Naive thymus-derived CD8-positive, alpha-beta T cell (primary cell): Measurements from ENCODE around the gene MUC5B. TPM values are rescaled to one million over a fixed set of nuclear protein-coding genes. Genes with fewer than 3 reads are reported as not detected.

ENCODE experiments used
- ATAC-seq, 2 donors: fragments of 150-1000 bp; cut with Tn5 transposase in 1 of 2; sonication (Bioruptor Pico), chemical (Tn5 transposase) in 1 of 2; 1 replicate in 1 of 2; 2 replicates in 1 of 2; pipeline ENCODE4 v1.10.0; 2021; ENCODE audit warnings: mild to moderate bottlenecking in 2 of 2, moderate library complexity in 2 of 2
- POLR2A ChIA-PET: fragments of 350-600 bp; sonication (Branson Sonifier 250); formaldehyde crosslinking; loops from one replicate; lab custom pipeline; 2021; ENCODE audit warnings: antibody characterized with exemption; lab: Charles Lee
- DNase-seq, 10 donors: peaks; one replicate each; pipeline versions ENCODE4 v3.0.0 to v3.0.0-alpha.2; 2020 to 2022
- H3K27ac Mint-ChIP-seq, 10 donors: one replicate each; pipeline ENCODE4 v1.8.0; 2020 to 2022; ENCODE audit warnings: mild to moderate bottlenecking in 10 of 10, mixed read lengths in 10 of 10, moderate library complexity in 4 of 10, inconsistent platforms in 1 of 10
- H3K27me3 Mint-ChIP-seq, 5 donors: one replicate each; pipeline ENCODE4 v1.8.0; 2021 to 2022; ENCODE audit warnings: mixed read lengths in 5 of 5
- H3K36me3 Mint-ChIP-seq, 3 donors: one replicate each; pipeline ENCODE4 v1.8.0; 2020 to 2022; ENCODE audit warnings: mixed read lengths in 3 of 3, mild to moderate bottlenecking in 2 of 3, inconsistent platforms in 1 of 3
- H3K4me1 Mint-ChIP-seq, 4 donors: one replicate each; pipeline ENCODE4 v1.8.0; 2021 to 2022; ENCODE audit warnings: mixed read lengths in 4 of 4
- H3K4me3 Mint-ChIP-seq, 10 donors: one replicate each; pipeline ENCODE4 v1.8.0; 2020 to 2022; ENCODE audit warnings: mild to moderate bottlenecking in 10 of 10, mixed read lengths in 10 of 10, moderate library complexity in 6 of 10, inconsistent platforms in 1 of 10
- H3K9me3 Mint-ChIP-seq, 9 donors: one replicate each; pipeline ENCODE4 v1.8.0; 2020 to 2022; ENCODE audit warnings: mixed read lengths in 9 of 9, mild to moderate bottlenecking in 3 of 9, inconsistent platforms in 1 of 9, moderate library complexity in 1 of 9
- polyA plus RNA-seq, 3 donors: library from polyadenylated mRNA; unstranded; fragments of 300-500 nt; fragmentation: Illumina TruSeq; gene quantifications; one replicate each; pipeline ENCODE4 v1.2.3, GENCODE V29; 2021
- total RNA-seq, 8 experiments: library from RNA in 2 of 8; stranded (reverse) in 2 of 8; gene quantifications; one replicate each; pipeline ENCODE4 v1.2.3 and lab custom pipeline; 2021 to 2026

MUC5B gene
- total and polyA plus RNA-seq, 5 experiments from 2014 or later, result not detected

GRCh38 chr11:1289211-1289935 is 66.5 kb downstream of the MUC5B start:
- peak in 1 of 10 donors; percentile 55 for DNase-seq
- POLR2A ChIA-PET, result no interaction called here
- H3K27ac Mint-ChIP-seq, result no peak overlapping the region

DNA sequence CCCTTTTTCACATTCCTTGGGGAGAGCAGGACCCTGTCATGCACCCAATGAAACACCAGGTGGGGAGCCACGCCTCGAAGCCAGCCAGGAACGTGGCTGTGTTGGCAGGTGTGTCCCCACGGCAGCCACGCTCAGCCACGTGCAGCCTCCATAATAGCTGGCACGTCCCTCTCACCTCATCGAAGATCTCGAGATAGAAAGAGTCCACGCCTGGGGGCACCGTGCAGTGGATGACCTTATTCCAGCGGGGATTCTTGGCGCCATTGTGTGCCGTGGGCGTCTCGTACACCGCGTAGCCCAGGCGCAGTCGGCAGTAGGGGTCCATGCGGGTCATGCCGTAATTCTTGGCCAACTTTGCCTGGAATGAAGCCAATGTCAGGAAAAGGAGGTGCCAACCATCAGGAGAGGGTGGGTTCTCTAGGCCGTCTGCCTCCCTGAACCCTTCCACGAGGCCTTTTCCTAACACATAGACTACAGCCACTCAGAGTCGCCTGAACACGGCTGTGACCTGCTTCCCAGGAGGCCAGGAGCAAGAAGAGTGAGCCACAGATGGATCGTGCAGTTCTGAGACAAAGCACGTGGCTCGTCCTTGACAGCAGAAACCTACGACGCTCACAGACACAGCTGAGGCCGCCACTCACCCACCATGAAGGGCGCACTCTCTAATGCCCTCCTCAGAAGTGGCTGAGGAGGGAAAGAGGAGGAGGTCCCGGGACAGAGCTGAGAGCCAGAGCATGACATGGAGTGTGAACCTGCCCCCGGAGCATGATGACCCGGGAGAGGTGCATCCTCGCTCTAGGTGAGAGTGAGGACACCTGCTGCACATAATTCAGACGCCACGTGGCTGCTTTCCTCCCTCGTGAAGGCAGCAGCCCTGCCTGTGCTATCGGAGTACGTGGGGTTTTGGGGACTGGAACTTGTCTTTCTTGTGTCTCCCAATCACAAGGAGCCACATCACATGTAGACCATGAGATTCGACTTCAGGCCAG is 67.5 kb downstream of the MUC5B start:
- peaks cover 0 to 48% (median 8%) of the 10 kb centered on the region in 3 donors for H3K36me3 Mint-ChIP-seq
- no peaks in the 10 kb centered on the region for H3K27me3 Mint-ChIP-seq
- peak overlapping the region in 1 of 10 donors; percentile 88 for H3K27ac Mint-ChIP-seq
- H3K9me3 Mint-ChIP-seq, result no peaks in the 10 kb centered on the region
- H3K4me3 Mint-ChIP-seq, result no peak overlapping the region
- peaks cover 0 to 8% (median 6%) of the 10 kb centered on the region in 4 donors for H3K4me1 Mint-ChIP-seq
- DNase-seq, result peak in 1 of 10 donors; percentile 41
- ATAC-seq, result no peak
- POLR2A ChIA-PET, result no interaction called here

More at GRCh38 chr11:1289211-1289935, 66.5 kb downstream of the MUC5B start:
- ATAC-seq, result no peak
- Mint-ChIP-seq H3K36me3 (peaks cover 0 to 52% (median 7%) of the 10 kb centered on the region in 3 donors), H3K4me1 (peaks cover 0 to 9% (median 6%) of the 10 kb centered on the region in 4 donors), H3K4me3 (no peak overlapping the region), H3K27me3 (no peaks in the 10 kb centered on the region), H3K9me3 (no peaks in the 10 kb centered on the region)

- DNase-seq (peak in 1 of 10 donors; percentile 45), ATAC-seq (no peak)
- Mint-ChIP-seq H3K36me3 (peaks cover 0 to 38% (median 7%) of the 10 kb centered on the region in 3 donors), H3K27ac (peak overlapping the region in 1 of 10 donors; percentile 75), H3K4me1 (peaks cover 0 to 11% (median 6%) of the 10 kb centered on the region in 4 donors), H3K4me3 (no peak overlapping the region), H3K27me3 (no peaks in the 10 kb centered on the region), H3K9me3 (no peaks in the 10 kb centered on the region)
- POLR2A ChIA-PET, result no interaction called here
Measured at GRCh38 chr11:1291295-1292017, 68.6 kb downstream of the MUC5B start.

DNA sequence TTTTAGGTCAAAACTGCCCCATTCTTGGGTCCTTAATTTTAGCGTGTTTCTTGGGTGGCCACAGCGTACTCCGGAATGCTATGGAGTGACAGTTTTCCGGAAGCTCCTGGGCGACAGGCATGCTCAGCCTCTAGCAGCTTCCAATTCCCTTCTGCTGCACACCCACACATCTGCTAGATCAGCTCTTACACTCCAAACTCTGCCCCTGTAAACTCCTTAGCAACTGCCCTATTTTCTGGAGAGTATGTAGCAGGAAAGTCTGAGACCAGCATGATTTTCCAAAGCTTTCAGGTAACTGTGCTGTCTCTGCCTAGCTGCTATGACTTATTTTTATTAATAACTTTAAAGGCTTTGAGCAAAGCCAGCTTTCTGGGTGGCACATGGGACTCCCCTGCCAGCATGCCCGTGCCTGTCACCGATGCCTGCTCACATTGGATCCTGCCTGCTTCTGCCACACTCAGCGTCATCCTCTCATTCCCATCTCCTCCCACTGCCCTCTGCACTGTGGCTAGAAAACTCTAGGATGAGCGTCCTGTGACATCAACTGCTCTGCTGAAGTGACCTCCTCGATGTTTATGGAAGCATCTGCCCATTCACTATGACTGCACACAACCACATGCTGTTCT is 69.3 kb downstream of the MUC5B start:
- no peaks in the 10 kb centered on the region for H3K9me3 Mint-ChIP-seq
- peaks cover 0 to 11% (median 6%) of the 10 kb centered on the region in 4 donors for H3K4me1 Mint-ChIP-seq
- POLR2A ChIA-PET, result no interaction called here
- peak overlapping the region in 3 of 10 donors; percentile 34 to 77 (median 75) for H3K27ac Mint-ChIP-seq
- ATAC-seq, result no peak
- H3K27me3 Mint-ChIP-seq, result no peaks in the 10 kb centered on the region
- peak in 1 of 10 donors; percentile 21 for DNase-seq
- peaks cover 0 to 32% (median 1%) of the 10 kb centered on the region in 3 donors for H3K36me3 Mint-ChIP-seq
- H3K4me3 Mint-ChIP-seq, result no peak overlapping the region

GRCh38 chr11:1292644-1293618 is 70.1 kb downstream of the MUC5B start:
- Mint-ChIP-seq H3K4me1 (peaks cover 2 to 11% (median 6%) of the 10 kb centered on the region in 4 donors), H3K36me3 (peaks cover 0 to 35% (median 1%) of the 10 kb centered on the region in 3 donors), H3K4me3 (no peak overlapping the region), H3K27me3 (no peaks in the 10 kb centered on the region), H3K27ac (peak overlapping the region in 4 of 10 donors; percentile 34 to 77 (median 62)), H3K9me3 (no peaks in the 10 kb centered on the region)
- DNase-seq (peak in 1 of 10 donors; percentile 46), ATAC-seq (no peak)
- POLR2A ChIA-PET, result no interaction called here

DNA sequence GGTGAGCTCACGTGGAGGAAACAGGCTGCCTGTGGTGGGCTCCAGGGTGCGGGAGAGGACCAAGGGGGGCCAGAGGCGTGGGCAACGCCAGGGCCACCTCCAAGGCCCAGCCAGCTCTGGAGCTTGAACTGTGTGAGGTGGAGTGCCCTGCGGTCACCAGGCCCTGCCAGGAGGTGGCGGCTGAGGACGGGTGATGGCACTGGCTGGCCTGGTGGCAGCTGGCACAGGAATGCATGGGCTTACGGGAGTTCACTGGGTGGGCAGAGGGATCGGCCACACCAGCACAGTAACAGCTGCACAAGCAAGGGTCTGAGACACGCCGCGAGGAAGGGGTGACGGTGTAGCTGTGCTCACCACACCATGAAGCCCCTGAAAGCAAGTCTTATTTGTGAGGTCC is 70.8 kb downstream of the MUC5B start:
- DNase-seq, result peak in 3 of 10 donors; percentile 18 to 67 (median 28)
- H3K4me1 Mint-ChIP-seq, result peaks cover 4 to 13% (median 6%) of the 10 kb centered on the region in 4 donors
- no peaks in the 10 kb centered on the region for H3K27me3 Mint-ChIP-seq
- H3K27ac Mint-ChIP-seq, result peak overlapping the region in 1 of 10 donors; percentile 75
- peaks cover 0 to 39% (median 1%) of the 10 kb centered on the region in 3 donors for H3K36me3 Mint-ChIP-seq
- H3K9me3 Mint-ChIP-seq, result no peaks in the 10 kb centered on the region
- POLR2A ChIA-PET, result no interaction called here
- ATAC-seq, result peak; percentile 48 to 62
- no peak overlapping the region for H3K4me3 Mint-ChIP-seq

DNA sequence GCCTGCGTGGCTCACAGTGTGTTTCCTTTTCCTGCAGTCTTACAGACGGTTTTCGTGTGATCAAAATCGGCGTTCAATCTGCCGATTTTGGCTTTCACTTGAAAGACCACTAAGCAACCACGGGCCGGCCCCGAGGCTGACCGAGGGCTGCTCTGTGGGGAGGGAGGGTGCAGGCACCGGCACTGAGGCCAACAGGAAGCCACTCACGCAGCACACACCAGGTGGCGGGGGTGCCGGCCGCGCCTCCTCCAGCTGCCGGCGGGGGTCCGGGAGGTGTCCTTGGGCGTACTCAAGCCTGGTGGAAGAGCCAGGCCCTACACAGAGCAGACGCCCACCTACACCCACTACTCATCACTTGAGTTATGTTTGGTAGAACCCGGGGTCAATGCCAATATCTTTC is 72.2 kb downstream of the MUC5B start:
- POLR2A ChIA-PET, result interaction anchor here (0.7 kb wide), 1 partner anchor 278 kb away, joined by 3 read pairs; no protein-coding TSS in a partner anchor
- DNase-seq, result peak in 1 of 10 donors; percentile 37
- no peak for ATAC-seq
- no peak overlapping the region for H3K27ac Mint-ChIP-seq
- H3K9me3 Mint-ChIP-seq, result no peaks in the 10 kb centered on the region
- no peaks in the 10 kb centered on the region for H3K27me3 Mint-ChIP-seq
- H3K4me3 Mint-ChIP-seq, result no peak overlapping the region
- peaks cover 4 to 22% (median 11%) of the 10 kb centered on the region in 4 donors for H3K4me1 Mint-ChIP-seq
- peaks cover 0 to 38% (median 3%) of the 10 kb centered on the region in 3 donors for H3K36me3 Mint-ChIP-seq

DNA sequence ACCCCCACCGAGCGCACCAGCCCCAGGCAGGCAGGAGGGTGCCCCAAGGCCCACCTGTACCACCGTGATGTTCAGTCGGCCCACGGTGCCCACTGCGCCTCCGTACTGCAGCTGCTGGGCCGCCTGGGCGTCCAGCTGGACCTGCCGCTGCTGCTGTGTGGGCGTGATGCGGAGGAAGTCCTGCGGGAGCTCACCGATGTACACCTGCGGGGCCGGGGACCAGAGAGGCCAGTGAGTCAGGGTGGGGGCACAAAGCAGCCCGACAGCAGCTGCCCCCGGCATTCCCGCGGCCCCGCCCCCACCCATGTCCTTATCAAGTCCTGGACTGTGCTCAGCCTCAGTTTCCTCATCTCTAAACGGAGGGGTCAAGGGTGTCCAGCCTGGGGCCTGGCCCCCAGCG is 72.7 kb downstream of the MUC5B start:
- POLR2A ChIA-PET, result interaction anchor here (0.6 to 0.7 kb wide), 2 partner anchors 26 to 278 kb away, joined by 3 to 7 read pairs; no protein-coding TSS in a partner anchor
- ATAC-seq (no peak), DNase-seq (peak in 1 of 10 donors; percentile 36)
- H3K27ac Mint-ChIP-seq, result no peak overlapping the region
- peaks cover 4 to 27% (median 13%) of the 10 kb centered on the region in 4 donors for H3K4me1 Mint-ChIP-seq
- no peak overlapping the region for H3K4me3 Mint-ChIP-seq
- no peaks in the 10 kb centered on the region for H3K27me3 Mint-ChIP-seq
- H3K36me3 Mint-ChIP-seq, result peaks cover 0 to 38% (median 3%) of the 10 kb centered on the region in 3 donors
- H3K9me3 Mint-ChIP-seq, result no peaks in the 10 kb centered on the region

- POLR2A ChIA-PET, result interaction anchor here (0.6 kb wide), 1 partner anchor 25 kb away, joined by 7 read pairs; no protein-coding TSS in a partner anchor
- Mint-ChIP-seq H3K4me1 (peaks cover 4 to 28% (median 13%) of the 10 kb centered on the region in 4 donors), H3K27me3 (no peaks in the 10 kb centered on the region), H3K36me3 (peaks cover 0 to 34% (median 3%) of the 10 kb centered on the region in 3 donors), H3K27ac (no peak overlapping the region), H3K4me3 (no peak overlapping the region), H3K9me3 (no peaks in the 10 kb centered on the region)
- DNase-seq, result peak in 1 of 10 donors; percentile 47
- no peak for ATAC-seq
Measured at GRCh38 chr11:1296287-1296686, 73.4 kb downstream of the MUC5B start.

DNA sequence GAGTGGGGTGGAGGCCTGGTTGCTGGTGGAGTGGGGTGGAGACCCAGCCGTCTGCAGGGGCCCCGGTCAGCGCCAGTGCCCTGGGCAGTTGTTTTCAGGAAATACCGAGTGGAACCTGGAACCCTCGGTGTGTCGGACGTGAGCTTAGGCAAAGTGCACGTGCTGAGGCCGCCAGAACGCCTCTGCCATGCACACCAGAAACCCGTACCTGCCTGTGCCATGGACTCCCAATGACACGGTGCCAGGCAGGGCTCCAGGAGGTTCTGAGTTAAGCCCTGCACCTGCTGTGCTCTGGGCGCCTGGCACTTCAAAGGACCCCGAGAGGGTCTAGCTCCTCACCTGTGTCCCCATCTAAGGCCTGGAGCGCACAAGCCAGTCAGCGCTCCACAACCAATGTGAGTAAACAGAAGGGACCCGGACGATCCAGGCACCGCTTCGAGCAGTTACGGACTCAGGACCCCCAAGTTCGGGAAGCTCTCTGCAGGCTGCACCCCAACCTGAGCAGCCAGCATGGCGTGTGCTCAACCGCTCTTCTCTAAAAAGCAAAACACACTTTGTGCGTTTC is 74.2 kb downstream of the MUC5B start:
- Mint-ChIP-seq H3K27me3 (no peaks in the 10 kb centered on the region), H3K4me3 (no peak overlapping the region), H3K4me1 (peaks cover 5 to 35% (median 15%) of the 10 kb centered on the region in 4 donors), H3K9me3 (no peaks in the 10 kb centered on the region), H3K27ac (no peak overlapping the region), H3K36me3 (peaks cover 0 to 33% (median 3%) of the 10 kb centered on the region in 3 donors)
- no peak for ATAC-seq
- POLR2A ChIA-PET, result interaction anchor here (0.8 kb wide), 1 partner anchor 102 kb away, joined by 3 read pairs; no protein-coding TSS in a partner anchor
- DNase-seq, result peak in 1 of 10 donors; percentile 61
